Activated T-cell treated with anti-CD3 and anti-CD28 coated beads for 48 hours (primary cell): ENCODE results near the gene HIF1AN.
"Not testable (repeated sequence)": the region's sequence is repeated elsewhere in the genome, so short reads cannot be mapped to it uniquely, and the experiment has no call there.

Experiments used
- DNase-seq: peaks from one replicate; pipeline ENCODE4 v3.0.0-alpha.2; 2020; ENCODE audit warnings: low read depth

The HIF1AN gene

DNA sequence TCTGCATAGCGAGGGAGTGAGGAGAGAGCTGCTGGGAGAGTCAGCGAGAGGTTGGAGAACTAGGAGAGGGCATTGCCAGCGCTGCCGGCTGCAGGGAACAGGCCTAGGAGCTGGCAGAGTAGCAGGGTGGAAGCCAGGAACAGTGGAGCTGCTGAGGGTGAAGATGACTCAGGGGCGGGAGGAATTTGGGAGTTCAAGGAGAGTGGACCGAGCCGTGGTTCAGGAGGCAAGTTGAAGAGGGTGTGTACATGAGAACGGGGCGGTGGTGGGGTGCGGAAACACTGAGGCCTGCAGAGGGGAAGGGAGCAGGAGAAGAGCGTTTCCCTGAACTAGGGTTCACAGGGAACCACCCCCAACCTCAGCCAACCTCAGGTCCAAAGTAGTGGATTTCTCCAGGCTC is 31.5 kb downstream of the HIF1AN start:
- no peak for DNase-seq

DNA sequence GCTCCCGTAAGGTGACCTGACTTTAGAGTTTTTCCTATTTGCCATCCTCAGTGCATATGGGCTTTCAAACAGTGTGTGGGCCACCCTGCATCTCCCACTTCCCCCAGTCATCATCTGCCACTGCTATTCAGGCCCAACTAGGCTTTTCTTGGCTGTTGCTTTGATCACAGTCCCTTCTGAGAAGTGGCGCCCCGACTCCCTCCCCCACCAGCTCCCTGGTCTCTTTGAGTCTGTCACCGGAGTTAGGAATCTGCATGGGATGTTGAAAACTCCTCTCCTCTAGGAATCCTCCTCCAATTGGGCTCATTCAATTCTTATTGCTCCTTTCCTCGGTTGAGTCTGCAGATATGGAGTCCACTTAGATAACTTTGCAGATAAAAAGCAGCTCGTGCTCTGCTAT is 32.1 kb downstream of the HIF1AN start:
- no peak for DNase-seq

DNA sequence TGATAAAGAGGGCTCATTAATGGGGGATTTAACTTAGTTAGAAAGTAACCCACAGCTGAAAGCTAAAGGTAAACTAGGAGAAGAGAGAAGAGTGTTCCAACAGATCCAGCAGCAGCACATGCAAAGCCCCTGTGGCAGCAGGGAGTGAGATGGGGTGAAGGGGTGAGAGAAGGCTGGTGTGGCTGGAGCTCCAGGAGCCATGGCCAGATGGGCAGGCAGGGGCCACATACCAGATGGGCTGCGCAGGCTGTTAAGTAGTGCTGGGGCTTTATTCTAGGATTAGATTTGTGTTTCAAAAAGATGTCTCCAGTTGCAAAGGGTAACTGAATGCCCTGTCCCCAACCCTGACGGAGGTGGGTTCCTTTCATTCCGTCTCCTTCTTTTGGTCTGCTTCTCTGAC is 33.2 kb downstream of the HIF1AN start:
- DNase-seq, result no peak

DNA sequence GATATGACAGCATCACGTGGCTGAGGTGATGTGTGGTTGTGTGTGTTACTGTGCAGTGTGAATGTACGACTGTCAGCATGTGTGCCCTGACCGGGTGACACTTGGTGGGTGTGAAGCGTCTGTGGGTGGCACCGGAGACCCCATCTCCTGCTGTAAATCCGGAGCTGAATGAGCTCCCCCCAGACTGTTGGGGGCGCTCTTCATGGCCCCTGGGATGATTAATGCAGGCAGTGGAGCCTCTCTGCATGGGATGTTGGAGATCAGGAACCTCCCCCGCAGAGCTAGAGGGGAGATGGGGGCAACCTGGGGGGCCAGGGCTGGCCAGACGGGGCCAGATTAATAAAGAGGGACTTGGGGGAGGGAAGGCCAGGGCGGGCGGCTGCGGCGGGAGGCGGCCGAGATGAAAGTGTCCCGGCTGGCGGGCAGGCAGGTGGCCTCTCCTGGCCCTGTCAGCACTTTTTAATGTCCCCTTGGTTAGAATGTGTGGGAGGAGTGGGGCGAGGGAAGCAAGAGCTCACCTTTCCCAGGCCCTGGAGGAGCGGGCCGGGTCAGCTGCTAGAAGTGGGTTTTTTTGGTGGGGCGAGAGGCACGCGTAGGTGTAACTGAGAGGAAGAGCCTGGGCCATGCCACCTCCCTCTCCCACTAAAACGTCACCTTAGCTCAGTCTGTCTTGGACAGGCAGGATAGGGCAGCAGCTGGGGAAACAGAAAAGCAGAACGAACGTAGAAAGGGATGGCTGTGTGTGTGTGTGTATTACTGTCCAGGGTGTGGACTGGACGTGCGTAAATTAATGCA is 34.1 kb downstream of the HIF1AN start:
- DNase-seq, result peak; percentile 9

DNA sequence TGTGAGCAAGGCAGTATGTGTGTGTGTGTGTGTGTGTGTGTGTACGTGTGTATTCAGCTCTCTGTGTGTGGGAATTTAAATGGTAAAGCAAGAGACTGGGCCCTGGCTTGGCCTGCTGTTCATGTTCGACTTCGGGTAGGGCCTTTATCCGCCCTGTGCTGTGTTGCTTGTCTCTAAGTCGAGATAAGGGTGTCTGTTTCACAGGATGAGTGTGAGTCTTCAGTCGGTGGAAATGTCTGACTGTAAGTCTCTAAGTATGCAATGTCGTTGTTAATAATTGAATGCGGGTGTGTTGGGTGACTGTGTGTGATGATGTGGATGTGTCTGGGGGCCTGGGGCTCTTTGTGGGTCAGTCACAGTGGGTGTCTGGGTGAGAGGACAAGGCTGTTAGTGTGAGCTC is 34.8 kb downstream of the HIF1AN start:
- no peak for DNase-seq

DNA sequence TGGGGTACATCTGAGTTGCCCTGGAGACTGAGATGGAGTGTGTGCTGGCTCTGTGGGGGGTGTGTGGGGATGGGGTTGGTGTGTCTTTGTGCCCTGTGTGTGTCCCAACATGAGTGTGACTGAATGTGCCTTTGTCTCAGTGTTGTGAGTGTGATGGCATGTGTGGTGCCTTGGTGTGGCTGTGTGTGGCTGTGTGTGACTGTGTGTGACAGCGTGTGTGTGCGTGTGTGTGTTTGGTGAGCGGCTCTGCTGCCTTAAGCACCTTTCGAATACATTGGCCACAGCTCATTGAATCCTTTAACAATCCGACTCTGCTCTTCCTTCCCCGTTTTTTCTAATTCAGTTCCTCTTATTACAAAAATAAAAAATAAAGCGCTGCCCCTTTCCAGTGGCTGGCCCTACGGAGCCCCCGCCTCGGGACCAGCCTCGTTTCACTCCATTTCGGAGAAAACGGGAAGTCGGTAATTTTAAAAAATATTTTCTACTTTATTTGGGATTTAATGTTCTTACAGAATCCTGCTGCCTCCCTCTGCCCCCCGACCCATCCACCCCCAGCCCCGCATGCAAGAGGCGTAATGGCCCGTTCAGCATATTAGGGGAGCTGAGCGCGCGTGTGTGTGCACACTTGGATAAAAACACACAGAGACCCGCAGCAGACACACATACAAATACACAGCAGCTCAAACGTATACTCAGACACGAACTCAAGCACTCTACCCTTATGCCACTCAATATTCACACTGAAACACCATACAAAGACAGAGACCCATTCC is 35.5 kb downstream of the HIF1AN start:
- no peak for DNase-seq

DNA sequence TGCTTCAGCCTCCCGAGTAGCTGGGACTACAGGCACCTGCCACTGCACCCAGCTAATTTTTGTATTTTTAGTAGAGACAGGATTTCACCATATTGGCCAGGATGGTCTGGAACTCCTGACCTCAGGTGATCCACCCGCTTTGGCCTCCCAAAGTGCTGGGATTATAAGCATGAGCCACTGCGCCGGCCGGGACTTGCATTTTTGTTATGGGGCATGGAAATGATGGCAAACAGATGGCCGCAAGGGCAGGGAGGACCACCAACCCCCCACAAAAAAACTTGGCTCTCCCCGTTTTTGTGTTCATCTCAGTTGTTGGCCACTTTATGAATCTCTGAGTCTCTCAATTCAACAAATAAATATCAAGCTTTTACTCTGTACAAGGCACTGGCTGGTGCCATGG is 39.4 kb downstream of the HIF1AN start:
- not testable (repeated sequence) for DNase-seq

DNA sequence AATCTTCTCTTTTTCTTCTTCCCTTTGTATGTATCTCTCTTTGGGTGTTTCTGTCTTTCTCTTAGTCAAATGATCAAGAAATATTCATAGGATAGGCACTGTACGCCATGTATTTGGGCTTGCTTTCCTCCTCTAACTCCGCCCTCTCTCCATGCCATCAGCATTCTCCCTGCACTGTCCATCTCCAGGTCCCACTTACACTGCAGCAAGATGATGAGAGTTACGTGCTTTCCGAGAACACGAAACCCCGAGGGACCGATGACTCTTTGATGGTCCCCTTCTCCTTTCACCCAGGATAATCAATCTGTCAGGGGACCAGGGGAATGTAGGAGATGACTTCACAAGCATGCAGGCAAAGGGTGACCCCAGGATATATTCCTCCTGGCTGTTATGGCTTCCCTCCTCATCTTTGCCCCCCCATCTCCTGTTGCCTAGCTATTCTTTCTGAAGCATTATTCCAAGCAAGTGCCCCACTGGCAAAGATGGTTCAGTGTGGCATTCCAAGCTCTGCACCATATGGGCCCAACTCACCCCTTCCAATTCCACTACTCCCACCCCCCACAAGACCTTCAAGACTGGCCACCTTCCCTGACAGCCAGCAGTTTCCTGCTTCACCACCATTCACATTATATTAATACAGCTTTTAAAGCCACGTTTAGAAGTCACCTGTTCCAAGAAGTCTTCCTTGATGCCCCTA is 40.0 kb downstream of the HIF1AN start:
- no peak for DNase-seq

DNA sequence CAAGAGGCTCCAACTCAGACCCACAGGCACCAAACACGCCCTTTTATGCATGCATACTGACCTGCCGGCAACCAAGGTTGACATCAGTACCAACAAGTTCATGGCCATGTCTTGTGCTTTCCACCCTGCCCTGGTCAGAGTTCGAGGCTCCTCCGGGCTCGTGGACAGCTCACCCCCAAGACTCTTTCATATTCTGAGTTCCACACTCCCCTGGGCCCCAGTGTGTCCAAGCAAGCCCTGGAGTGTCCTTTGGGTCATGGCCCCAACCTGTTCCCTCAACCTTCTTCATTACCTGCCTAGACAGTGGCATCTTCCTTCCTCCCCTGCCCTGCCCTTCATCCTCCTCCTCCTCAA is 40.5 kb downstream of the HIF1AN start:
- DNase-seq, result no peak

DNA sequence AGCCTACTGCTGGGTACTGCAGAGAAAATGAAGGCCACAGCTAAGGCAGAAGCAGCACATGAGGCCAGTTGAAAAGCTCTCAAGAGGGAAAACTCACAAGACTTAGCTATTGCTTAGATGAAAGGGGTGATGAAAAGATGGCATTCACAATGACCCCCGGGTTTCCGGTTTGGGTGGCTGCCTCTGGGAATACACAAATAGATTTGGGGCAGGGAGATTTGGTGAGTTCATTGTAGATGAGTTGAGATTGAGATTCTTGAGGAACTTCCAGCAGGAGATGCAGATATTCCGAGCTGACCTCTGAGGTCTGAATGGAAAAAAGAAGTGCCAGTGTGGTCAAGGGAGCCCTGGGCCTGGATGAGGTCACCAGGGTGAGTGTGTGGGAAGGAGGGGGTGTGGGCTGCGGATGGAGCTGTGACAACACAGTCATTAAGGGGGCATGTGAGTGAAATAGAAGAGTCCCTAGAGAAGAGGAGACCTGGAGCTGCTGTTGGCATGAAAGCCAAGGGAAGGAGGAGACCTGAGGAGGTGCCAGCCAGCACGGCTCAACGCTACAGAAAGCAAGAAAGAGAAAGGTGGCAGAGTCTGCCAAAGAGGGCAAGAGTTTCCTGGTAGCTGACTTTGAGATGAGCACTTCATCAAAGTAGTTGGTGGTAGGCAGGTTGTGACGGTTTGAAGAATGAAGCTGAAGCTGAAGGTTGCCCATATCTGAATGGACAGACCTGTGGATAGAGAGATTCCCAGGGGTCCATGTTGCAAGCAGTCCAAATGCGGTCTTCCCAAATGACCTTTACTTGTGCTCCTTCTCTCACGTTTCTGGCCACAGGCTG is 43.7 kb downstream of the HIF1AN start:
- DNase-seq, result no peak

DNA sequence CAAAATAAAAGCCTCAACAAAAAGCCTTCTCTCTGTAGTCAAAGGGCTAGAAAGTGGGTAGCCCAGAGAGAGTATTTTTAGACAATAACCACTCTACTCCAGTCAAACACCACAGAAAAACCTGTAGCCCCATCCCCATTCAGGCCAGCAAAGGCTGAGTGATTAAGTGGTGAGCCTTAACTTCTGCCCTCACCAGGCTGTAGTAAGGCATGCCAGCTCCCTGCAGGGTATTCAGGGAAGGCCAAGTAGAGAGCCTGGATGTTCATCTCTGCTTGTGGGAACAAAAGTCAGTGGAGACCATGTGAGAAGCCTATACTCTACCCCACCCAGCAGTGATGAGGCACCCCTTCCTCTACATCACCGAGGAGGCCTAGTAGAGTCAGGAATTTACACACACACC is 51.2 kb downstream of the HIF1AN start:
- DNase-seq, result no peak

DNA sequence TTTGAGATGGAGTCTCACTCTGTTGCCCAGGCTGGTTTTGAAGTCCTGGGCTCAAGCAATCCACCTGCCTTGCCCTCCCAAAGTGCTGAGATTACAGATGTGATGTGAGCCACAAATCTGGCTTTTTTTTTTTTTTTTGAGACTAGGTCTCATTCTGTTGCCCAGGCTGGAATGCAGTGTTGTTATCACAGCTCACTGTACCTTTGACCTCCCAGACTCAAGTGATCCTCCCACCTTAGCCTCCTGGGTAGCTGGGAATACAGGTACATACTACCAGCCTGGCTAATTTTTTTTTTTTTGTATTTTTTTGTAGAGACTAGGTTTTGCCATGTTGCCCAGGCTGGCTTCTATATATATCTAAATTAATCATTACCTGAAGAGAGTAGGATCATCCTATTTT is 62.4 kb downstream of the HIF1AN start:
- no peak for DNase-seq

DNA sequence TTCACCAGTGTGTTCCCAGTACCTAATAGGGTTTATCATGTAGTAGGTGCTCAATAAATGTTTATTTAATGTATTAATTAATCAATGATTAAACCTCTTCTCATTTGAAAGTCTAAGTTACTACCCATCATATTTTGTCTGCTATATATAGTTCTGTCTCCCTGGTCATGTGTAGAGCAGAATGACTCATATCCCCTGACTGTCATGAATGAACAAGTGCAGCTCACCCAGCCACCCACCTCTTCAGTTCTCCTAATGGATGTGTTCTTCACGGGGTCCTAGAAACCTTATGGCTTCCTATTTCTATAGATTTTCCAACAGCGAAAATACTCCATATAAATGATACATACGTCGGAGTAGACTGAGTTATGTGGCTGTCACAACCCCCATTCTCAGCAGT is 64.5 kb downstream of the HIF1AN start:
- no peak for DNase-seq

DNA sequence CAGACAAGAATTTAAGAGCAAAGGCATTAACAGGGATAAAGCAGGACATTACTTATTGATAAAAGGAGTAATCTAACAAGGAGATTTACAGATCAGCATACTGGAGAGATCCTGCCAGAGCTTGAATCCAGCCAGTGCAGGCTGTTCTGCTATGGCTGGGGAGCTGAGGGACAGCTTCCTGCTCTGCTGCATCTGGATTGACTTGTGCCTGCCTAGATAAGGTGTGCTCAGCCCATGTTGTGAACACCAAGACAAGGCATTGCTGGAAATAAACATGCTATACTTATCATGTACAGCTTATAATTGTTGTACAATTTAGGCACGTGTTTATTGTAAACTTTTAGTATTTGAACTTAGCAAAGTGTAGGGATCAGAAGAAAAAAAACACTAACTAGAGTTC is 71.7 kb downstream of the HIF1AN start:
- DNase-seq, result no peak
